Natural killer cell (primary cell): ENCODE measurements around the gene TRRAP. TPM values are rescaled to one million over a fixed set of nuclear protein-coding genes. Genes with fewer than 3 reads are reported as not detected.

Source experiments
- ATAC-seq, 3 donors: fragments of 150-1000 bp in 2 of 3; fragments of 200-7000 bp in 1 of 3; cut with Tn5 transposase; 1 replicate in 1 of 3; 2 replicates in 2 of 3; pipeline ENCODE4 v1.10.0; 2021; ENCODE audit warnings: mild to moderate bottlenecking in 2 of 3, moderate library complexity in 2 of 3
- DNase-seq, 2 donors: peaks; one replicate each; pipeline versions ENCODE4 v3.0.0 to v3.0.0-alpha.2; 2013 to 2021; ENCODE audit warnings: mixed read lengths in 1 of 2
- H3K27ac ChIP-seq: one replicate; pipeline ENCODE4 v1.5.1; 2013; ENCODE audit warnings: mild to moderate bottlenecking, low read length
- H3K27me3 ChIP-seq: one replicate; pipeline ENCODE4 v1.6.1; 2013; ENCODE audit warnings: low read length; ENCODE audit not compliant: control insufficient read depth, insufficient read depth
- H3K36me3 ChIP-seq: one replicate; pipeline ENCODE4 v1.6.1; 2013; ENCODE audit warnings: low read length; ENCODE audit not compliant: control insufficient read depth, insufficient read depth
- H3K4me1 ChIP-seq: one replicate; pipeline ENCODE4 v1.6.1; 2013; ENCODE audit warnings: low read length; ENCODE audit not compliant: control insufficient read depth, insufficient read depth
- H3K4me3 ChIP-seq: one replicate; pipeline ENCODE4 v1.5.1; 2013; ENCODE audit warnings: low read length
- H3K9me3 ChIP-seq: one replicate; pipeline ENCODE4 v1.6.1; 2013; ENCODE audit warnings: low read length; ENCODE audit not compliant: control insufficient read depth, insufficient read depth
- H3K27ac Mint-ChIP-seq, 2 donors: one replicate each; pipeline ENCODE4 v1.8.0; 2022; ENCODE audit warnings: mild to moderate bottlenecking in 2 of 2, mixed read lengths in 2 of 2, moderate library complexity in 1 of 2
- H3K27me3 Mint-ChIP-seq, 2 donors: one replicate each; pipeline ENCODE4 v1.8.0; 2022; ENCODE audit warnings: low read depth in 2 of 2, mixed read lengths in 2 of 2
- H3K36me3 Mint-ChIP-seq: one replicate; pipeline ENCODE4 v1.8.0; 2022; ENCODE audit warnings: mixed read lengths
- H3K4me1 Mint-ChIP-seq, 2 donors: one replicate each; pipeline ENCODE4 v1.8.0; 2022; ENCODE audit warnings: mixed read lengths in 2 of 2
- H3K4me3 Mint-ChIP-seq: one replicate; pipeline ENCODE4 v1.8.0; 2022; ENCODE audit warnings: mild to moderate bottlenecking, moderate library complexity, mixed read lengths
- H3K9me3 Mint-ChIP-seq, 2 donors: one replicate each; pipeline ENCODE4 v1.8.0; 2022; ENCODE audit warnings: mixed read lengths in 2 of 2
- CTCF ChIP-seq: fragments of 200-600 bp; IDR thresholded peaks from one replicate; pipeline ENCODE4 v1.8.0; 2022; ENCODE audit warnings: antibody characterized with exemption
- WGBS: methylation state at CpG from one replicate; pipeline ENCODE4 v1.1.7; 2013; ENCODE audit warnings: missing lambda C conversion rate; ENCODE audit not compliant: insufficient coverage; 5-methylcytosine and 5-hydroxymethylcytosine counted together
- intact Hi-C: fragments of 100-400 bp; cut with micrococcal nuclease; formaldehyde crosslinking; loops from one replicate; pipeline ENCODE4 v1.14.2; 2022
- total RNA-seq, 4 donors: library from RNA; stranded (reverse); fragments of 120-200 nt in 1 of 4; gene quantifications; one replicate each; pipeline versions ENCODE4 v1.2.3 to v1.2.4, GENCODE V29; 2013 to 2022

Gene TRRAP
- total RNA-seq, 3 donors from 2014 or later (not counting 1 experiment from before 2014, with no cell fraction given) = 45.4 to 62.9 (median 62.4) TPM

GRCh38 chr7:99037327-99037940, 159.1 kb downstream of the TRRAP start:
- DNase-seq (no peak), ATAC-seq (no peak)
- H3K4me3 ChIP-seq = no peak overlapping the region
- peaks cover 76% of the 10 kb centered on the region for H3K36me3 ChIP-seq
- no peaks in the 10 kb centered on the region for H3K9me3 ChIP-seq
- no peak overlapping the region for H3K27ac Mint-ChIP-seq
- peaks cover 7% of the 10 kb centered on the region in 2 donors for H3K4me1 Mint-ChIP-seq
- no peaks in the 10 kb centered on the region for H3K27me3 Mint-ChIP-seq
- H3K27me3 ChIP-seq = no peaks in the 10 kb centered on the region
- H3K4me3 Mint-ChIP-seq = no peak overlapping the region
- H3K4me1 ChIP-seq = no peaks in the 10 kb centered on the region
- H3K36me3 Mint-ChIP-seq = peaks cover 7% of the 10 kb centered on the region
- intact Hi-C loops = no loop called here
- no peak for TF ChIP-seq CTCF
- no peak overlapping the region for H3K27ac ChIP-seq
- WGBS = 98% methylated on average over 16 of the region's 16 CpGs
- H3K9me3 Mint-ChIP-seq = no peaks in the 10 kb centered on the region

- no peaks in the 10 kb centered on the region for H3K9me3 Mint-ChIP-seq
- ATAC-seq (no peak), DNase-seq (no peak)
- H3K4me3 Mint-ChIP-seq = no peak overlapping the region
- no peaks in the 10 kb centered on the region for H3K4me1 ChIP-seq
- no peak overlapping the region for H3K4me3 ChIP-seq
- TF ChIP-seq CTCF = no peak
- H3K9me3 ChIP-seq = no peaks in the 10 kb centered on the region
- peaks cover 7% of the 10 kb centered on the region in 2 donors for H3K4me1 Mint-ChIP-seq
- intact Hi-C loops = no loop called here
- peaks cover 80% of the 10 kb centered on the region for H3K36me3 ChIP-seq
- no peaks in the 10 kb centered on the region for H3K27me3 ChIP-seq
- peaks cover 11% of the 10 kb centered on the region for H3K36me3 Mint-ChIP-seq
- H3K27me3 Mint-ChIP-seq = no peaks in the 10 kb centered on the region
- 96% methylated on average over 25 of the region's 25 CpGs for WGBS
- H3K27ac Mint-ChIP-seq = no peak overlapping the region
- no peak overlapping the region for H3K27ac ChIP-seq
These were observed 159.9 kb downstream of the TRRAP start for GRCh38 chr7:99038086-99038855.

GRCh38 chr7:99039384-99039891, 161.1 kb downstream of the TRRAP start:
- no peaks in the 10 kb centered on the region for H3K9me3 ChIP-seq
- 98% methylated on average over 8 of the region's 8 CpGs for WGBS
- no peak overlapping the region for H3K27ac ChIP-seq
- no peak for TF ChIP-seq CTCF
- Mint-ChIP-seq H3K9me3 (no peaks in the 10 kb centered on the region), H3K4me3 (no peak overlapping the region), H3K36me3 (peaks cover 17% of the 10 kb centered on the region), H3K27me3 (no peaks in the 10 kb centered on the region), H3K27ac (no peak overlapping the region), H3K4me1 (peaks cover 7 to 10% of the 10 kb centered on the region in 2 donors)
- peaks cover 77% of the 10 kb centered on the region for H3K36me3 ChIP-seq
- no peak overlapping the region for H3K4me3 ChIP-seq
- no peaks in the 10 kb centered on the region for H3K4me1 ChIP-seq
- H3K27me3 ChIP-seq = no peaks in the 10 kb centered on the region
- intact Hi-C loops = no loop called here
- DNase-seq (no peak), ATAC-seq (no peak)
